GM21529 (cell line): ENCODE measurements around the gene MADCAM1.

Experiments
- ATAC-seq: cut with Tn5 transposase; IDR thresholded peaks from one replicate; pipeline ENCODE4 v1.9.1; 2021; ENCODE audit not compliant: unreplicated experiment

MADCAM1 gene

DNA sequence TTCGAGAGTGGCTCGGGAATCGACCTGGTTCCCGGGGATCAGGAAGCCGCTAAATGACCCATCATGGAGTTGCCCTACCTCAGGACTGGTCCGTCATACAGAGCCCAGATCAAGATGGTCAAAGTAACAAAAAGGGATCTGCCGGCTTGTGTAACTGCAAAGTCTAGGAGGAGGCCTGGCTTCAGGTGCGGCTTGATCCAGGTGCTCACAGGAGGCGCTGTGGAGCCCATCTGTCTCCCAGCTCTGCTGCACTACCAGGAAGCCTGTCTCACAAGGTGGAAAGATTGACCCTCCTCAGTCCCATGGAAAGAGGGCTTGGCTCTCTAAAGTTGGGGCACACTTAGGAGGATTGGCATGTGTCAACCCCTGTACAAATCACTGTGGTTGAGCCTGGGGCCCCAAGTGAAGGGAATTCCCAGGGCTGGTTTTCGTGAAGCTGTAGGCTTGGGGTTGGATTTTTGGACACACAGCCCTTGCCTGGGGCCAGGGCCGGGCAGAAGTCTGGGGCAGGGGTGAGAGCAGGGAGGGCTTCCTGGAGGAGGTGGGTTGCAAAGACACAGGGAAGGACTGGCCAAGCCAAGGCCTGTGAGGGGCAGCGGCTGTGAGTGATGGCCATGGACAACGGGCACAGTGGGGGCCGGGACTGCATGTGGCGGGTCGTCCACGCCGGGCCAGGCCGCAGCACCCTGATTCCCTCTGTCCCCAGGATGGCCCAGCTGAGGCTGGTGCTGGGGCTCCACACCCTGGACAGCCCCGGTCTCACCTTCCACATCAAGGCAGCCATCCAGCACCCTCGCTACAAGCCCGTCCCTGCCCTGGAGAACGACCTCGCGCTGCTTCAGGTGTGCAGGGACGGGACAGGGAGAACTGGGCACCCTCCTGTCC, 51.8 kb downstream of the MADCAM1 start:
- no peak for ATAC-seq

DNA sequence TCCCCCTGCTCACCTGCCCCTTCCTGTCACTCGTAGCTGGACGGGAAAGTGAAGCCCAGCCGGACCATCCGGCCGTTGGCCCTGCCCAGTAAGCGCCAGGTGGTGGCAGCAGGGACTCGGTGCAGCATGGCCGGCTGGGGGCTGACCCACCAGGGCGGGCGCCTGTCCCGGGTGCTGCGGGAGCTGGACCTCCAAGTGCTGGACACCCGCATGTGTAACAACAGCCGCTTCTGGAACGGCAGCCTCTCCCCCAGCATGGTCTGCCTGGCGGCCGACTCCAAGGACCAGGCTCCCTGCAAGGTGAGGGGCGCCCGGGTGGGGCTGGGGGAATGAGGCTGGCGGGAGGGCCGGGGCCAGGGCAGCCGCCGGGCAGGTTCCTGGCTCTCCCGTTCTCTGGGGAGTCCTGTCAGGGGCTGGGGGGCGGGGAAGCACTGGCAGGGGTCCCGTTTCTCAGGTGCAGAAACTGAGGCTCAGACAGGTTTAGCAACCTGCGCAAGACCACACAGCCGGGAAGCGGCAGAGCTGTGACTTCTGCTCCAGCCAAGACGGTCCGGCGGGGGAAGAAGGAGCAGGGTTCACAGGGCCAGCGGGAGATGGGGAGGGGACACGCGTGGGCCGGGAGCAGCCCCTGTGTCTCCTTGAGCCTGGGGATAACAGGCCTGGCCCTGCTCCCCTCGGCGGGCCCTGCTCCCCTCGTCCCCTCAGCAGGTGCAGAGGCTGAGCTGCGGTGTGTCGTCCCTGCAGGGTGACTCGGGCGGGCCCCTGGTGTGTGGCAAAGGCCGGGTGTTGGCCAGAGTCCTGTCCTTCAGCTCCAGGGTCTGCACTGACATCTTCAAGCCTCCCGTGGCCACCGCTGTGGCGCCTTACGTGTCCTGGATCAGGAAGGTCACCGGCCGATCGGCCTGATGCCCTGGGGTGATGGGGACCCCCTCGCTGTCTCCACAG, 52.9 kb downstream of the MADCAM1 start:
- no peak for ATAC-seq

DNA sequence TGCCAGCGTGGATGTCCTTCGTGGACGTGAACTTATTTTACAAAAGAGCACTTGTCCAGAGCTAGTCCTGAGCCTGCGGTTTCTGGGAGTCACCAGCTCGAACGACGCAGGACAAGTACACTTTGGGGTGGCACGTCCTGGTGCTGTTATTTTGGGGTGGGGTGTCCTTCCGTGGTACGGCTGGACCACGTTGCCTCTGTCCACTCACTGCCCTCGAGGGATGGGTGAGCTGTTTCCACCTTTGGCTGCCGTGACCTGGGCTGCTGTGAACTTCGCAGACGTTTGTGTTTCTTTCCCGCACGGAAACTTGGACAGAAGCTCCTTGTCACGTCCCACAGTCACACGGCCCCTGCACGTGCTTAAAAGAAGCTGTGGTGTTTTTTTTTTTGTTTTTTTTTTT, 58.5 kb downstream of the MADCAM1 start:
- no peak for ATAC-seq
